ENCODE data around the gene GIMAP5. TPM values are rescaled to one million over a fixed set of nuclear protein-coding genes. Genes with fewer than 3 reads are reported as not detected.

The GIMAP5 gene
- total and polyA plus RNA-seq, 10 of the 15 experiments (the other 5 are each of a cell fraction or from before 2014, with no cell fraction given), result 3.7 to 9.1 (median 6.7) TPM

DNA sequence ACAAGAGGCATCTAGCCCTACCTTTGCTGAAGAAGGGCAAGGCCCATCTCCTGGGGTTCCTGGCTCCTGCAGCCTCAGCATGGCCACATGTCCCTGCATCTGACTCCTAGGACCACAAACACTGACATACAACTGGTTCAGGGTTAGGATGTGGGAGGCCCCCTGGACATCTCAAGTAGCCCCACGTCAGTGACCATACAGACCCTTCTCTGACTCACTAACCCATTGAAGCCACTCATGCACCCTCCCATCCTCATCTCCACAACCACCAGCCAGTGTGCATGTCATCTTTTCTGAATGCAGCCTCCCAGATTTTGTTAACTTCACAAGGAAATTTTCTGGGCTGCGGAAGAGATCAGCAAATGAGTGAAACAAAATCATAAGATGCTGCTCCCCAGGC is 44.7 kb downstream of the GIMAP5 start:
- Histone ChIP-seq H4K20me1 (ENCODE audit: control insufficient read depth, insufficient read depth) (no peaks in the 10 kb centered on the region), H3K4me3 (no peak overlapping the region), H3K36me3 (ENCODE audit: control insufficient read depth in 2 of 2, insufficient read depth in 2 of 2, low read length in 1 of 2) (no peaks in the 10 kb centered on the region), H3K79me2 (ENCODE audit: control insufficient read depth, insufficient read depth, low read length) (no peaks in the 10 kb centered on the region), H3K27me3 (replicated peaks in 1 of 2; ENCODE audit: control insufficient read depth in 2 of 2, insufficient read depth in 2 of 2, low read length in 1 of 2) (no peaks in the 10 kb centered on the region), H3K4me1 (ENCODE audit: control insufficient read depth, insufficient read depth, low read length) (peaks cover 12% of the 10 kb centered on the region), H3K9me3 (replicated peaks; ENCODE audit: control insufficient read depth, insufficient read depth, low read length) (no peaks in the 10 kb centered on the region), H3K4me2 (ENCODE audit: control insufficient read depth, insufficient read depth) (no peak overlapping the region), H3K27ac (ENCODE audit: control insufficient read depth, insufficient read depth) (no peak overlapping the region), H3K9ac (ENCODE audit: control insufficient read depth, insufficient read depth, low read length) (no peak overlapping the region), H2AFZ (ENCODE audit: control insufficient read depth, low read depth, low read length) (no peak overlapping the region)
- RAD21 ChIA-PET (ENCODE audit: unreplicated experiment), result interaction anchor here (0.8 to 1.4 kb wide), 3 partner anchors 37 to 95 kb away, joined by 3 to 4 read pairs (median 4); no protein-coding TSS in a partner anchor
- TF ChIP-seq ZBTB33 (IDR thresholded peaks at IDR 0.05) (no peak), PKNOX1 (IDR thresholded peaks at IDR 0.05) (no peak), HDAC6 (IDR thresholded peaks at IDR 0.05; ENCODE audit: unreplicated experiment) (no peak), MTA3 (IDR thresholded peaks at IDR 0.05; ENCODE audit: borderline replicate concordance, low read length) (no peak), HDAC2 (IDR thresholded peaks at IDR 0.05) (no peak), WRNIP1 (IDR thresholded peaks at IDR 0.05; ENCODE audit: borderline replicate concordance, low read depth, low read length) (no peak), ESRRA (IDR thresholded peaks at IDR 0.05; ENCODE audit: low read length) (no peak), NBN (IDR thresholded peaks at IDR 0.05) (no peak), NFYB (IDR thresholded peaks at IDR 0.05; ENCODE audit: insufficient read depth, low read depth, low read length) (no peak), RCOR1 (conservative IDR thresholded peaks at IDR 0.05; ENCODE audit: low read depth, low read length) (no peak), ZNF217 (IDR thresholded peaks at IDR 0.05) (no peak), BRCA1 (IDR thresholded peaks at IDR 0.05; ENCODE audit: low read depth, low read length) (no peak), RAD21 (IDR thresholded peaks at IDR 0.05; ENCODE audit: insufficient read depth, low read depth, low read length) (no peak), POU2F2 (IDR thresholded peaks at IDR 0.05; ENCODE audit: borderline replicate concordance, low read depth, low read length) (no peak), SMARCA5 (IDR thresholded peaks at IDR 0.05) (no peak), E2F8 (IDR thresholded peaks at IDR 0.05; ENCODE audit: low read depth, partially characterized antibody) (no peak), RELB (IDR thresholded peaks at IDR 0.05; ENCODE audit: low read depth) (no peak), SPI1 (IDR thresholded peaks at IDR 0.05; ENCODE audit: borderline replicate concordance, insufficient read depth, low read depth, low read length) (no peak)
- in situ Hi-C loops (cut with MboI), result no loop called here
- intact Hi-C loops (cut with micrococcal nuclease; ENCODE audit: unreplicated experiment), result no loop called here
- DNase-seq (ENCODE audit: low read depth, low spot score), result no peak
- CTCF ChIA-PET, result interaction anchor here (3.8 to 7.1 kb wide), 2 partner anchors 95 to 116 kb away, joined by 16 to 70 read pairs; no protein-coding TSS in a partner anchor
- FAIRE-seq, result no peak
- no TSS peak for BruUV-seq (replicated peaks)
- POLR2A ChIA-PET, result no interaction called here
- 40% methylated on average over 2 of the region's 2 CpGs for WGBS (ENCODE audit: insufficient coverage, insufficient replicate concordance, low lambda C conversion rate, missing lambda C conversion rate)
- SMC1A ChIA-PET (ENCODE audit: uncharacterized antibody, unreplicated experiment), result interaction anchor here (1.0 to 6.3 kb wide), 4 partner anchors 9 to 334 kb away, joined by 3 to 52 read pairs (median 12); no protein-coding TSS in a partner anchor
- ATAC-seq, result no peak
